Gastroesophageal sphincter (tissue), 4 donors: ENCODE results near the gene DUSP23. TPM values are rescaled to one million over a fixed set of nuclear protein-coding genes. Genes with fewer than 3 reads are reported as not detected.

Experiments used
- ATAC-seq: fragments of 150-250 bp; one replicate; pipeline ENCODE4 v1.9.1; 2016; ENCODE audit warnings: mild to moderate bottlenecking, moderate library complexity
- H3K27ac ChIP-seq, 4 donors: fragments of 200-600 bp; sonication (generic) in 3 of 4; 1 replicate in 3 of 4; 2 replicates in 1 of 4; pipeline ENCODE4 v1.5.1; 2016 to 2019
- H3K27me3 ChIP-seq: fragments of 200-600 bp; sonication (generic); one replicate; pipeline ENCODE4 v1.5.1; 2019
- H3K36me3 ChIP-seq, 2 donors: fragments of 200-600 bp; sonication (generic); one replicate each; pipeline ENCODE4 v1.5.1; 2019; ENCODE audit warnings: control low read depth in 1 of 2
- H3K4me1 ChIP-seq, 3 donors: fragments of 200-600 bp; sonication (generic); 1 replicate in 2 of 3; 2 replicates in 1 of 3; pipeline ENCODE4 v1.5.1; 2016 to 2019; ENCODE audit warnings: control low read depth in 2 of 3
- H3K4me3 ChIP-seq, 2 donors: fragments of 200-600 bp; sonication (generic); one replicate each; pipeline ENCODE4 v1.5.1; 2019; ENCODE audit warnings: mild to moderate bottlenecking in 1 of 2, moderate library complexity in 1 of 2
- H3K9me3 ChIP-seq, 3 donors: fragments of 200-600 bp; sonication (generic); one replicate each; pipeline ENCODE4 v1.5.1; 2017 to 2019; ENCODE audit warnings: control low read depth in 2 of 3
- EP300 ChIP-seq: sonication (generic); formaldehyde crosslinking; IDR thresholded peaks from one replicate; pipeline ENCODE4 v1.6.1; 2017; ENCODE audit warnings: antibody characterized with exemption, mild to moderate bottlenecking
- POLR2A ChIP-seq, 2 donors: fragments of 450-650 bp; IDR thresholded peaks; one replicate each; pipeline ENCODE4 v1.6.1; 2017; ENCODE audit warnings: antibody characterized with exemption in 2 of 2, mild to moderate bottlenecking in 2 of 2, moderate library complexity in 1 of 2
- POLR2AphosphoS5 ChIP-seq: sonication (generic); formaldehyde crosslinking; IDR thresholded peaks from one replicate; pipeline ENCODE4 v1.6.1; 2017; ENCODE audit warnings: antibody characterized with exemption
- WGBS, 2 donors: methylation state at CpG; one replicate each; pipeline ENCODE4 v1.1.5; 2018; ENCODE audit warnings: low coverage in 1 of 2; 5-methylcytosine and 5-hydroxymethylcytosine counted together
- total RNA-seq, 4 donors: library from RNA; depleted of rRNA; stranded (reverse); fragments of >200 nt; gene quantifications; one replicate each; pipeline ENCODE4 v1.1.0, GENCODE V29; 2016
- TF ChIP-seq, protein P1 (sequence below), 4 experiments: fragments of 200-600 bp in 2 of 4; fragments of 450-650 bp in 2 of 4; sonication (generic) in 1 of 4; IDR thresholded peaks; one replicate each; pipeline ENCODE4 v1.5.1; 2017 to 2019; ENCODE audit warnings: antibody characterized with exemption in 4 of 4, mild to moderate bottlenecking in 2 of 4, moderate library complexity in 2 of 4

DUSP23 gene
- total RNA-seq, 4 donors from 2014 or later = 45.9 to 64.3 (median 56.4) TPM

DNA sequence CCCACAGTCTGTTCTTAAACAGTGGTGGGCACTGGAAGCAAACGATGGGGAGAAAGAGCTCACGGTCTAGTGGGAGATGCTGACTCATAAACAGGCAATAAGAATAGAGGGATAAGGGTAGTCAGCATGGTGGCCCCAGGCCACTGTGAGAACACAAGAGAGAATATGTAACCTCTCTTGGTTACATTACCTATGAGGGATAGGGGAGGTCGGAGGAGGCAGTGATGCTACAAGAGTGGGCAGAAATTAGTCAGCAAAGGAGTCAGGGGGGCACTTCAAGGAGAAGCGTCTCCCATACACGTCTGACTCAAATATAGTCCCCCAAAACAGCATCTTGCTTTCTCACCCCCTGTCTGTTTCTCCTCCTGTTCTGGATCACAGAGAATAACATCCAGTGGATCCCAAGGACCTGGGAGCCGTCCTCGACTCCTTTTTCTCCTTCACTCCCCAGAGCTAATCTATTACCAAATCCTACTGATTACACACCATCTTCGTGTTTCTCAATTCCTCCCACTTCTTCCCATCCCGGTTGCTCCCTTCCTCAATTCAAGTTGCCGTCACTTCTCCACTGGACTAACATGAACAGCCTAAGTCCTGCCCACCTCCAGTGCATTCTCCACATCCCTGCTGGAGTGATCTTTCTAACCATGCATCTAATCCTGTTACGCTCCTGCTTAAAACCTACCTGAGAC lies 48.0 kb downstream of the DUSP23 start:
- H3K27me3 ChIP-seq = peaks cover 13% of the 10 kb centered on the region
- H3K9me3 ChIP-seq = no peaks in the 10 kb centered on the region
- WGBS, 2 donors = 80 to 85% methylated on average over 8 to 10 of the region's 11 CpGs
- H3K4me3 ChIP-seq = no peak overlapping the region
- H3K27ac ChIP-seq = no peak overlapping the region
- no peaks in the 10 kb centered on the region for H3K36me3 ChIP-seq
- H3K4me1 ChIP-seq = no peaks in the 10 kb centered on the region
- TF ChIP-seq, protein P1, sequence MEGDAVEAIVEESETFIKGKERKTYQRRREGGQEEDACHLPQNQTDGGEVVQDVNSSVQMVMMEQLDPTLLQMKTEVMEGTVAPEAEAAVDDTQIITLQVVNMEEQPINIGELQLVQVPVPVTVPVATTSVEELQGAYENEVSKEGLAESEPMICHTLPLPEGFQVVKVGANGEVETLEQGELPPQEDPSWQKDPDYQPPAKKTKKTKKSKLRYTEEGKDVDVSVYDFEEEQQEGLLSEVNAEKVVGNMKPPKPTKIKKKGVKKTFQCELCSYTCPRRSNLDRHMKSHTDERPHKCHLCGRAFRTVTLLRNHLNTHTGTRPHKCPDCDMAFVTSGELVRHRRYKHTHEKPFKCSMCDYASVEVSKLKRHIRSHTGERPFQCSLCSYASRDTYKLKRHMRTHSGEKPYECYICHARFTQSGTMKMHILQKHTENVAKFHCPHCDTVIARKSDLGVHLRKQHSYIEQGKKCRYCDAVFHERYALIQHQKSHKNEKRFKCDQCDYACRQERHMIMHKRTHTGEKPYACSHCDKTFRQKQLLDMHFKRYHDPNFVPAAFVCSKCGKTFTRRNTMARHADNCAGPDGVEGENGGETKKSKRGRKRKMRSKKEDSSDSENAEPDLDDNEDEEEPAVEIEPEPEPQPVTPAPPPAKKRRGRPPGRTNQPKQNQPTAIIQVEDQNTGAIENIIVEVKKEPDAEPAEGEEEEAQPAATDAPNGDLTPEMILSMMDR (IDR thresholded peaks at IDR 0.05) = no peak
- TF ChIP-seq EP300 = no peak
- no peak for TF ChIP-seq POLR2AphosphoS5
- TF ChIP-seq POLR2A (IDR thresholded peaks at IDR 0.05) = no peak
- ATAC-seq = no peak

DNA sequence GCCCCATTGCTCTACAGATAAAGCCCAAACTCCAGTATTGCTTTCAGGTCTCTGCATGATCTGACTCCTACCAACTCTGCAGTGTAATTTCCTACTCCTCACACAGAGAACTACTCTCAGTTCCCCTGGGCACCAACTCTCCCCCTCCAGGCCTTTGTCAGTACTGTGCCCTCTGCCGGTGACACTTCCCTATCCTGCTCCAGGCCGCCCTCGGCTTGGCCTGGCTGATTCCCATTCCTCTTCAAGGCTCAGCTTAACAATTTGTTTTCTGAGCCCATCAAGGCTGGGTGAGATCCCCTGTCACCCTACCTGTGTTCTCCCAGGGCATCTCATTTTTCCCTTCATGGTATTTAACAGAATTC lies 48.5 kb downstream of the DUSP23 start:
- H3K9me3 ChIP-seq = no peaks in the 10 kb centered on the region
- no peaks in the 10 kb centered on the region for H3K36me3 ChIP-seq
- peaks cover 8% of the 10 kb centered on the region for H3K27me3 ChIP-seq
- 44 to 67% methylated on average over 3 of the region's 3 CpGs for WGBS, 2 donors
- no peak overlapping the region for H3K4me3 ChIP-seq
- TF ChIP-seq EP300 = no peak
- TF ChIP-seq, protein P1 (IDR thresholded peaks at IDR 0.05) = peak in 3 of 4 experiments; percentile 19 to 51 (median 31)
- TF ChIP-seq POLR2A (IDR thresholded peaks at IDR 0.05) = no peak
- TF ChIP-seq POLR2AphosphoS5 = no peak
- H3K4me1 ChIP-seq = no peaks in the 10 kb centered on the region
- no peak overlapping the region for H3K27ac ChIP-seq
- peak; percentile 66 for ATAC-seq

DNA sequence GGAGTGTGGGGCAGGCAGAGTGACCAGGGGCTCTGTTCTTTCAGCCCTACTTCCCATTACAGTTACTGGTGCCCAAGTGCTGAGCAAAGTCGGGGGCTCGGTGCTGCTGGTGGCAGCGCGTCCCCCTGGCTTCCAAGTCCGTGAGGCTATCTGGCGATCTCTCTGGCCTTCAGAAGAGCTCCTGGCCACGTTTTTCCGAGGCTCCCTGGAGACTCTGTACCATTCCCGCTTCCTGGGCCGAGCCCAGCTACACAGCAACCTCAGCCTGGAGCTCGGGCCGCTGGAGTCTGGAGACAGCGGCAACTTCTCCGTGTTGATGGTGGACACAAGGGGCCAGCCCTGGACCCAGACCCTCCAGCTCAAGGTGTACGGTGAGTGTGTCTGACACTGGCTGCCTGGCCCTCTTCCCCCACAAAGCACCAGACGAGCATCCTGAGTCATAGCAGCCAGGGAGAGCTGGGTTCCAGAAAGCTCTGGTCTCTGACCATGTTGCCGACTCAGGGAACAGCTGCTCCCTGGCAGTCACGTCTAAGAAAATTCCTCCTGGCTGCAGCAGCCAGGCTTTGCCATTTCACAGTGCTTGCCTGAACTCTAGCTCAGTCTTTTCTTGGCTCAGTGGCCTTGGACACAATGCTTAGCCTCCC lies 49.2 kb downstream of the DUSP23 start:
- TF ChIP-seq EP300 (no peak), POLR2AphosphoS5 (no peak), POLR2A (IDR thresholded peaks at IDR 0.05) (no peak)
- TF ChIP-seq, protein P1 (IDR thresholded peaks at IDR 0.05) = no peak
- Histone ChIP-seq H3K36me3 (peaks cover 0 to 4% of the 10 kb centered on the region in 2 donors), H3K27ac (no peak overlapping the region), H3K4me1 (no peaks in the 10 kb centered on the region), H3K27me3 (peaks cover 3% of the 10 kb centered on the region), H3K9me3 (no peaks in the 10 kb centered on the region), H3K4me3 (no peak overlapping the region)
- ATAC-seq = no peak
- WGBS, 2 donors = 70% methylated on average over 4 of the region's 18 CpGs; no CpG with 5 or more reads in 1 of the 2 donors

DNA sequence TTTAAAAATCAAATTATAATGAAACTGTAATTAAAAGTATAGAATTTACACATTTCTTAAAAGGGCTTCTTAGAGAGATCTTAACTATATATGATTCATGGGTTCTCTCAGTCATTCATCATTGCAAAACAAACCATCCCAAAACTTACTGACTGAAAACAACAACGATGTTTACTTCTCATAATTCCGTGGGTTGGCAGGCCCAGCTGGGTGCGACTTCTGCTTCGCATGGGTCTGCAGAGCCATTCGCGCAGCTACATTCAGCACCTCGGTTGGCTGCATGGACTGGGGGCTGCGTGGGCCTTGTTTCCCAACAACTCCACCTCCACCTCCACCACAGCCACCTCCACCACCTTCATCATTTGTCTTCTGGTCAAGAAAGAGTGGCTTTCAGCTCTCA lies 50.0 kb downstream of the DUSP23 start:
- H3K4me1 ChIP-seq = no peaks in the 10 kb centered on the region
- H3K27me3 ChIP-seq = no peaks in the 10 kb centered on the region
- TF ChIP-seq POLR2A (IDR thresholded peaks at IDR 0.05) (no peak), EP300 (no peak), POLR2AphosphoS5 (no peak)
- TF ChIP-seq, protein P1 (IDR thresholded peaks at IDR 0.05) = no peak
- H3K36me3 ChIP-seq = peaks cover 0 to 12% of the 10 kb centered on the region in 2 donors
- H3K9me3 ChIP-seq = no peaks in the 10 kb centered on the region
- ATAC-seq = no peak
- no peak overlapping the region for H3K4me3 ChIP-seq
- no peak overlapping the region for H3K27ac ChIP-seq
- 87 to 88% methylated on average over 7 of the region's 8 CpGs for WGBS, 2 donors
